ENCODE data around the gene GNG14. TPM values are rescaled to one million over a fixed set of nuclear protein-coding genes. Genes with fewer than 3 reads are reported as not detected.
"Not testable (repeated sequence)": the region's sequence is repeated elsewhere in the genome, so short reads cannot be mapped to it uniquely, and the experiment has no call there.

The GNG14 gene
- total and polyA plus RNA-seq, 4 donors, result 1.6 TPM; not detected in 3

- Histone ChIP-seq H3K4me1 (ENCODE audit: control insufficient read depth, insufficient read depth, low read length) (peaks cover under 1% of the 10 kb centered on the region), H3K27me3 (ENCODE audit: control insufficient read depth, insufficient read depth, low read length) (no peaks in the 10 kb centered on the region), H3K4me3 (ENCODE audit: low read depth, low read length) (no peak overlapping the region), H3K36me3 (ENCODE audit: control insufficient read depth, insufficient read depth, low read length) (peaks cover 54% of the 10 kb centered on the region), H3K9me3 (ENCODE audit: control insufficient read depth, insufficient read depth, low read length) (no peaks in the 10 kb centered on the region), H3K27ac (ENCODE audit: low read depth, low read length) (no peak overlapping the region)
- DNase-seq (ENCODE audit: low read depth in 4 of 6, low spot score in 6 of 6), result no peak
- WGBS (ENCODE audit: insufficient coverage), result 90% methylated on average over 24 of the region's 26 CpGs
Observed at GRCh38 chr19:12689581-12690216, 1.9 kb downstream of the GNG14 start.

- no peak overlapping the region for H3K4me3 ChIP-seq (ENCODE audit: low read depth, low read length)
- 99% methylated on average over 5 of the region's 5 CpGs for WGBS (ENCODE audit: insufficient coverage)
- no peaks in the 10 kb centered on the region for H3K27me3 ChIP-seq (ENCODE audit: control insufficient read depth, insufficient read depth, low read length)
- no peaks in the 10 kb centered on the region for H3K9me3 ChIP-seq (ENCODE audit: control insufficient read depth, insufficient read depth, low read length)
- H3K4me1 ChIP-seq (ENCODE audit: control insufficient read depth, insufficient read depth, low read length), result peaks cover 25% of the 10 kb centered on the region
- no peak for DNase-seq (ENCODE audit: low read depth in 4 of 6, low spot score in 6 of 6)
- peaks cover 52% of the 10 kb centered on the region for H3K36me3 ChIP-seq (ENCODE audit: control insufficient read depth, insufficient read depth, low read length)
- H3K27ac ChIP-seq (ENCODE audit: low read depth, low read length), result no peak overlapping the region
Observed at GRCh38 chr19:12692960-12693359, 5.2 kb downstream of the GNG14 start.

- Histone ChIP-seq H3K27me3 (ENCODE audit: control insufficient read depth, insufficient read depth, low read length) (no peaks in the 10 kb centered on the region), H3K4me1 (ENCODE audit: control insufficient read depth, insufficient read depth, low read length) (peaks cover 25% of the 10 kb centered on the region), H3K9me3 (ENCODE audit: control insufficient read depth, insufficient read depth, low read length) (no peaks in the 10 kb centered on the region), H3K36me3 (ENCODE audit: control insufficient read depth, insufficient read depth, low read length) (peaks cover 47% of the 10 kb centered on the region), H3K27ac (ENCODE audit: low read depth, low read length) (no peak overlapping the region), H3K4me3 (ENCODE audit: low read depth, low read length) (no peak overlapping the region)
- no peak for DNase-seq (ENCODE audit: low read depth in 4 of 6, low spot score in 6 of 6)
- WGBS (ENCODE audit: insufficient coverage), result 96% methylated on average over 16 of the region's 16 CpGs
Observed at GRCh38 chr19:12694641-12695040, 6.8 kb downstream of the GNG14 start.

- no peaks in the 10 kb centered on the region for H3K9me3 ChIP-seq (ENCODE audit: control insufficient read depth, insufficient read depth, low read length)
- 85% methylated on average over 1 of the region's 2 CpGs for WGBS (ENCODE audit: insufficient coverage)
- peaks cover 47% of the 10 kb centered on the region for H3K36me3 ChIP-seq (ENCODE audit: control insufficient read depth, insufficient read depth, low read length)
- H3K27me3 ChIP-seq (ENCODE audit: control insufficient read depth, insufficient read depth, low read length), result no peaks in the 10 kb centered on the region
- H3K4me3 ChIP-seq (ENCODE audit: low read depth, low read length), result no peak overlapping the region
- H3K27ac ChIP-seq (ENCODE audit: low read depth, low read length), result no peak overlapping the region
- no peak for DNase-seq (ENCODE audit: low read depth in 4 of 6, low spot score in 6 of 6)
- peaks cover 25% of the 10 kb centered on the region for H3K4me1 ChIP-seq (ENCODE audit: control insufficient read depth, insufficient read depth, low read length)
Observed at GRCh38 chr19:12695096-12695495, 7.3 kb downstream of the GNG14 start.

GRCh38 chr19:12695514-12695913 lies 7.7 kb downstream of the GNG14 start:
- peaks cover 48% of the 10 kb centered on the region for H3K36me3 ChIP-seq (ENCODE audit: control insufficient read depth, insufficient read depth, low read length)
- H3K27ac ChIP-seq (ENCODE audit: low read depth, low read length), result no peak overlapping the region
- peaks cover 25% of the 10 kb centered on the region for H3K4me1 ChIP-seq (ENCODE audit: control insufficient read depth, insufficient read depth, low read length)
- WGBS (ENCODE audit: insufficient coverage), result 100% methylated on average over 1 of the region's 1 CpG
- peak overlapping the region; percentile 91 for H3K4me3 ChIP-seq (ENCODE audit: low read depth, low read length)
- no peak for DNase-seq (ENCODE audit: low read depth in 4 of 6, low spot score in 6 of 6)
- no peaks in the 10 kb centered on the region for H3K9me3 ChIP-seq (ENCODE audit: control insufficient read depth, insufficient read depth, low read length)
- H3K27me3 ChIP-seq (ENCODE audit: control insufficient read depth, insufficient read depth, low read length), result no peaks in the 10 kb centered on the region

GRCh38 chr19:12695997-12696365 lies 8.2 kb downstream of the GNG14 start:
- no peaks in the 10 kb centered on the region for H3K9me3 ChIP-seq (ENCODE audit: control insufficient read depth, insufficient read depth, low read length)
- no peaks in the 10 kb centered on the region for H3K27me3 ChIP-seq (ENCODE audit: control insufficient read depth, insufficient read depth, low read length)
- no peak for DNase-seq (ENCODE audit: low read depth in 4 of 6, low spot score in 6 of 6)
- H3K4me3 ChIP-seq (ENCODE audit: low read depth, low read length), result peak overlapping the region; percentile 91
- peaks cover 48% of the 10 kb centered on the region for H3K36me3 ChIP-seq (ENCODE audit: control insufficient read depth, insufficient read depth, low read length)
- 2% methylated on average over 32 of the region's 36 CpGs for WGBS (ENCODE audit: insufficient coverage)
- no peak overlapping the region for H3K27ac ChIP-seq (ENCODE audit: low read depth, low read length)
- H3K4me1 ChIP-seq (ENCODE audit: control insufficient read depth, insufficient read depth, low read length), result peaks cover 25% of the 10 kb centered on the region

- DNase-seq (ENCODE audit: low read depth in 4 of 6, low spot score in 6 of 6), result peak; percentile 92 to 99 (median 95)
Observed at GRCh38 chr19:12696366-12697335, 8.9 kb downstream of the GNG14 start, which contains the start of gene FBXW9. Gene FBXW9, minus strand, starts transcription at chr19:12696631. Its CDS starts 50 bp downstream, at chr19:12696581.

GRCh38 chr19:12697425-12697824 lies 9.6 kb downstream of the GNG14 start:
- peaks cover 54% of the 10 kb centered on the region for H3K36me3 ChIP-seq (ENCODE audit: control insufficient read depth, insufficient read depth, low read length)
- H3K9me3 ChIP-seq (ENCODE audit: control insufficient read depth, insufficient read depth, low read length); DNase-seq (ENCODE audit: low read depth in 4 of 6, low spot score in 6 of 6); H3K27ac ChIP-seq (ENCODE audit: low read depth, low read length); H3K27me3 ChIP-seq (ENCODE audit: control insufficient read depth, insufficient read depth, low read length); H3K4me3 ChIP-seq (ENCODE audit: low read depth, low read length): not testable (repeated sequence)
- 95% methylated on average over 19 of the region's 22 CpGs for whole genome bisulfite sequencing (ENCODE audit: insufficient coverage)
- H3K4me1 ChIP-seq (ENCODE audit: control insufficient read depth, insufficient read depth, low read length), result peaks cover 25% of the 10 kb centered on the region

More at GRCh38 chr19:12696366-12697335, 8.9 kb downstream of the GNG14 start, which contains the start of gene FBXW9:
- 8% methylated on average over 52 of the region's 59 CpGs for WGBS (ENCODE audit: insufficient coverage)
- Histone ChIP-seq H3K4me1 (ENCODE audit: control insufficient read depth, insufficient read depth, low read length) (peaks cover 25% of the 10 kb centered on the region), H3K4me3 (ENCODE audit: low read depth, low read length) (peak within 1 kb of the TSS; percentile 91), H3K9me3 (ENCODE audit: control insufficient read depth, insufficient read depth, low read length) (no peaks in the 10 kb centered on the region), H3K36me3 (ENCODE audit: control insufficient read depth, insufficient read depth, low read length) (peaks cover 49% of the 10 kb centered on the region), H3K27me3 (ENCODE audit: control insufficient read depth, insufficient read depth, low read length) (no peaks in the 10 kb centered on the region), H3K27ac (ENCODE audit: low read depth, low read length) (peak within 1 kb of the TSS; percentile 93)

GRCh38 chr19:12698138-12698537 lies 10.3 kb downstream of the GNG14 start:
- peaks cover 25% of the 10 kb centered on the region for H3K4me1 ChIP-seq (ENCODE audit: control insufficient read depth, insufficient read depth, low read length)

More at GRCh38 chr19:12698138-12698537, 10.3 kb downstream of the GNG14 start:
- H3K9me3 ChIP-seq (ENCODE audit: control insufficient read depth, insufficient read depth, low read length), result no peaks in the 10 kb centered on the region
- no peak overlapping the region for H3K27ac ChIP-seq (ENCODE audit: low read depth, low read length)
- no peak for DNase-seq (ENCODE audit: low read depth in 4 of 6, low spot score in 6 of 6)
- no peak overlapping the region for H3K4me3 ChIP-seq (ENCODE audit: low read depth, low read length)
- no peaks in the 10 kb centered on the region for H3K27me3 ChIP-seq (ENCODE audit: control insufficient read depth, insufficient read depth, low read length)
- whole genome bisulfite sequencing (ENCODE audit: insufficient coverage), result 94% methylated on average over 3 of the region's 6 CpGs
- H3K36me3 ChIP-seq (ENCODE audit: control insufficient read depth, insufficient read depth, low read length), result peaks cover 58% of the 10 kb centered on the region

Data from spinal cord (tissue), 10 donors.